Left kidney (tissue), 2 donors: ENCODE results near the gene CDC14A. TPM values are rescaled to one million over a fixed set of nuclear protein-coding genes. Genes with fewer than 3 reads are reported as not detected.

ENCODE experiments used
- DNase-seq: peaks from one replicate; pipeline ENCODE4 v3.0.0-alpha.2; 2013
- polyA plus RNA-seq: library from polyadenylated mRNA; unstranded; fragments of 120-200 nt; gene quantifications from one replicate; pipeline ENCODE4 v1.2.1, GENCODE V29; 2013; ENCODE audit not compliant: insufficient read length

The CDC14A gene
- polyA plus RNA-seq, 1 donor: 32.9 TPM

DNA sequence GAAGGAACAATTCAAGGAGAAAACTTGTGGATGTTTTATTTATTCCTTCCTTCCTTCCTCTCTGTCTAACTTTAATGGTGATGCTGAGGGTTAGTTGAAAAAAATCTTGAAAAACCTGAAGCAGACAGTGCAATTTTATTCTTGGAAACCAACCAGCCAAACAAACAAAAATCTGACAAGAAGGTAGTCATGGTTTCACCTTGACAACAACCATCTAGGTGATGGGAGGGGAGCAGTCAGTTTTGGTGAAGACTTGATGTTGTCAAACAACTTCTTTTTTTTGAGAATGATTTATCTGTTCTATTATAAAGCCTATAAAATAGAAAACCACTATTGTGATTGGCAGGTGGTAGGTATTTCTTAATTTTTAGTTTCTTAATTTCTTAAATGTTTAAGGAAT, 93.3 kb downstream of the CDC14A start:
- no peak for DNase-seq

DNA sequence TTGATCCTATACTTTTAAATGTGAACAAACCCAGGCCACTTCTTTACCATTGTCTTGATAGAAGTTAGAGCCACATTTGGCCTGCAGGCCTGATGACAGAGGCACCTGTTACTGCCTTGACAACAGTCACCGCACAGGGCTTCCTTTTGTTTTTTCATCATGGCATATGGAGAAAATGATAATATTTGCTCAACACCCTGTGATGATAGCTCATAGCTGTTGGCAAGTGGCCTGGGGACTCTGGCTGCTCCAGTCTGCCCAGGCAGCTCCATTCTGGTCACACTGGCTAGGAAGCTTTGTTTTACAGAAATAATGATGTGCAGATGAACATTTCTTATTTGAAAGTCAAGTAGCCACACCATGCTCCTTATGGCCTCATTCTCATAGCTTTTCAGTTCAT, 96.1 kb downstream of the CDC14A start:
- no peak for DNase-seq

DNA sequence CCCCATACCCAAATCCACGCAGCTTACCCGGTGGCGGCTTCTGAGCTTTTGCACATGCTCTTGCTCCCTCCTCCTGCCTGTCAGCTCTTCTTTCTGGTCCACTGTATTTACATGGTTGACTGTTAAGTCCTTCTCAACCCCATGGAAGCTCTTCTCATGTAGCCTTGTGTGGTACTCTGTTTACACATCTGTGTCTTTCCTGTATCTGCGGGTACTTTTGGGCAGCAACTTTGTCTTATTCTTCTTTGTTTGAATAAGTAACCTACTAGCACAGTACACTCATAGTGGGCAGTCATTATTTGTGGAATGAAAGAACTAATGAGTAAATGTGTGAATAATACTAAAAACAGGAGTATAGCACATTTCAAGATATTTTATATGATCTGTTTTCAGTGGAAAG, 97.2 kb downstream of the CDC14A start:
- no peak for DNase-seq

DNA sequence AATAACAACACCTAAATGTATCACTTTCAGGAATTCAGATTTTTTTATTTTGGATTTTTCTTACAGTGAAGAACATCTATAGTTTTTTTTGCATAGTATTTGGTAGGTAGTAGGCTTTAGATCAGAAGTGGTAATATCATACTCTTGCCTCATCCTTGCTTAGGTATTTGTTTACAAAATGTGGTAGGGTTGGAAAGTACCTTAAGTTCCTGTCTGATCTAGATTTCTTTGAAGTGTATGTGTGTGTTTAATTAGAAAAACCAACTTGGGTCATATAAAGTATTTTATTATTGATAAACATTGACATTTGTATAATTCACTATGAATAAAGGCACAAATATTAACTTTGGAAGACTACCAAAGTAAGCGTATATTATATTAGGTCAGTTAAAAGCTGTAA, 100.3 kb downstream of the CDC14A start:
- DNase-seq: no peak

DNA sequence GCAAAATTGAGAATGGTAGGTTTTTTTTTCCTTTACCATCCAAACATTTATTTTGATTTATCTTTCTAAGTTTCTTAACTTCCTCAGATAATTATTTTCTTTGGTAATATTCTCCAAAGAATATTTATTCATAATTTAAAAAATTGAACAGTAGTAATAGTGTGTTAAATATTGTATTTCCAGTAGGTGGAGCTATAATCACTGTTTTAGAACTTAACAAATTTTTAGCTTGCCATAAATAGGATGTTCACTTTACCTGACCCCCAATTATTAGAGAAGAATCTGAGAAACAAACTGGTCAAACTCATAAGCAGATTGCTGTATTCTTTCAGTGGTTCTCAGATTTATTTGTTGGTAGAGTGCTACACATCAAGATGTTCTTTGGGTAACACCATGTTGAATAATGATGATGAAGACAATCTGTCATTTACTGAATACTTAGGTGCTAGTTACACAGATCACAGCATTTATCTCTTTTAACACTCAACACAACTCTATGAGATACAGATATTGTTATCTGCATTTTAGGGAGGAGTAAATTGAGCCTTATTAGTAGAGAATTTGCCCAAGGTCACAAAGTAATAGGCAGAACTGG, 103.3 kb downstream of the CDC14A start:
- DNase-seq: no peak

DNA sequence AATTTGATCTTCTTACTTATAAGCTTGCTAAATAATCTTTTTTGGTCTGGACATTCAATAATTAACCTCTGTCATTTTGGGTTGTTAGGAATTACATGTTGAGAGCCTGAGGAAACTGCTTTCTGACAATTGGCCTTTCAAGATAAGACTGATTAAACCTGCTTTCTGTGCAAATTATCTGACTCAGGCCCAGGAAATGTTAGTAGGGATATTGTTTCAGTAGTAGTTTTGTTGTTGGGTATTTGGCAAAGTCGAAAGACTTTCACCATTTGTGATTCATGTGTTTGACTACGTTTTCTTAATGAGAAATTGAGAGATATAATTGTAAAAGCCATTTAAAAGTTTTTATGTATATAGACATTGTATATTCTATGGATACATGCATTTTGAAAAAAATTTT, 104.6 kb downstream of the CDC14A start:
- no peak for DNase-seq

DNA sequence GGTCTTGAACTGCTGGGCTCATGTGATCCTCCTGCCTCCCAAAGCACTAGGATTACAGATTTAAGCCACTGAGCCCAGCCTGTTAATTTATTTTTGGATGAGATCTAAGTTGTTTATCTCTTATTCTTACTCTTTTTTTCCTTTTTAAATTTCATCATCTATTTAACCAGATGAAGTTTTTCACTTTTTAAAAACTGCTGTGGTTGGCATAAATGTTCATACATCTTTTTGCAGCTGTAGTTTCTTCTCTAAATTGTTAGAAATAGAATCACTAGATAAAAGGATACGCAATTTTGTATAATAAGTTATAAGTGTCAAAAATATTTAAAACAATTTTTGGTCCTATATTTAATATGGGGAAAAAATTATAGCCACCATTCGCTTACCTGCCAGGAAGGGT, 105.4 kb downstream of the CDC14A start:
- no peak for DNase-seq

DNA sequence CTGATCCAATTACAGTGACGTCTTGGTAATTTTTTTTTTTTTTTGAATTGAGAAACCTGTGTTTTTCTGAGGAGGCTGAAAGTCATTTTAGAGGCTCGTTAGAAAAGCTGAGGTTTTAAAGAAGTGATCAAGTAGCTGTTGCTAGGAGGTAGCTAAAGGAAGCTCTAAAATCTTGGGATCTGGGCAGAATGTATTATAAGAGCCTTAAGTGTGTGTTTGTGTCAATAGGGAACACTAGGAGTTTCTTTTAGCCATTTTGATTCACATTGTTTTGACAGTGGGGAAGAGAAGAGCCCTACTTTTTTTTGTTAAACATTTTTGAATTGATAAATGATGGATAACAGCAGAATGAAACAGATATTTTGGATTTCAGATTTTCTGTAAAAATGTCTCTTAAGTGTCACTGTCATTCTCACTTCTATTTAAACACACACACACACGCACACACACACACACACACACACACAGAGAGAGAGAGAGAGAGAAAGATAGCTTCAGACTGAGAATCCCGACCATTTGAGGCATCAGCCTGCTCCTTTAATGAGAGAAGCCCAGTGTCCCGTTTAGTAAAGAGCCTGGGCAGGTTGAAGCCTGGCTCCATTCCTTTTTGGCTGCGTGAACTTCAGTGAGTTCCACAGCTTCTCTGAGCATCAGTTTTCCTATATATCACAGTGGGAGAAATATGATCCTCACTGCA, 106.5 kb downstream of the CDC14A start:
- DNase-seq: no peak

DNA sequence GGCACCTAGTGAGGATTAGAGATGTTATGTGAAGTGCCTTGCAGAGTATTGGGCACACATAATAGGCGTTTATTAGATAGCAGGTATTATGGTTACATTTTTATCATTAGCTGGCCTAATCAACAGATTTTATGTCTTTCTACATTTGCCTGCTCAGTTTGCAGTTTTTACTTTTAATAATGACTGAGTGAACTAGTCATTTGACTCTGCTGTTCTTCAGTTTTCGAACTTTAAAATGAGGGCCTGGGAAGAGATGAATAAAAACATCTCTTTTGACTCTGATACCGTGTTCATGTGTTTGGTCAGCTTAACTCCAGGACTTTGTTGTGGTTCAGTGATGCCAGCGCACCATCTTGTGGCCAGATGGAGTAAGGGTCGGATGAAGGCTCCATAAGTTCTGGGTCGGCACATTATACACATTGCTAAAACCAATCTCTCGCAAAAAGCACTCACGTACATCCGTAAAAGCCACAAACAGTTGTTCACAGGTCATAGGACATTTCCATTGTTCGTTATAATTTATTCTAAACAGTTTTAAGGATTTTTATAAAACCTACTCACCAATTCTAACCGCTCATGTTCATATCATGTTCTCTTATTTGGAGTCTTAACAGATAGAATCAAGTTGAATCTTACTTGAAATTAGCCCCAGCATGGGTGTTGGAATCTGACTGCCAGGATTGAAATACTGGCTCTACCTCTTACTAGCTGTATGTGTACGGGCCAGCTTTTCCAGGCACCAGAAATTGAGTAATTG, 107.2 kb downstream of the CDC14A start:
- peak; percentile 85 for DNase-seq

DNA sequence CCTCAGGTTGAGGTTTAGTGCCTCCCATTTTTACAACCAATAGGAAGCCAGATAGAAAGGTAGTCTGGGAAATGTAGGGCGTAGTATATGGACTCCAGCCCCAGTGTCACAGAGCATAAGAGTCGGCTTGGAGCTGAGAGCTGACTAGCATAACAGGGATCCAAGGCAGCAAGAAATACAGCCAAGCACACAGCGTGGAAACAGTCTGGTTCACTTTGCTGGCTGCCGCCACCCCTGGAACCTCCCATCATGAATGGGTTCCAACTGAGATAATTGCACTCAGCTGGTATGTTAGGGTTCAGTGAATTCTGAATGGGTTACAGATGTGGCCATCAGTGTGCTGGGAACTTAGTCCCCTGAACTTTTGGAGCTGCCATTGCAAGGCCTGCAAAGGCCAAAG, 108.9 kb downstream of the CDC14A start:
- no peak for DNase-seq

DNA sequence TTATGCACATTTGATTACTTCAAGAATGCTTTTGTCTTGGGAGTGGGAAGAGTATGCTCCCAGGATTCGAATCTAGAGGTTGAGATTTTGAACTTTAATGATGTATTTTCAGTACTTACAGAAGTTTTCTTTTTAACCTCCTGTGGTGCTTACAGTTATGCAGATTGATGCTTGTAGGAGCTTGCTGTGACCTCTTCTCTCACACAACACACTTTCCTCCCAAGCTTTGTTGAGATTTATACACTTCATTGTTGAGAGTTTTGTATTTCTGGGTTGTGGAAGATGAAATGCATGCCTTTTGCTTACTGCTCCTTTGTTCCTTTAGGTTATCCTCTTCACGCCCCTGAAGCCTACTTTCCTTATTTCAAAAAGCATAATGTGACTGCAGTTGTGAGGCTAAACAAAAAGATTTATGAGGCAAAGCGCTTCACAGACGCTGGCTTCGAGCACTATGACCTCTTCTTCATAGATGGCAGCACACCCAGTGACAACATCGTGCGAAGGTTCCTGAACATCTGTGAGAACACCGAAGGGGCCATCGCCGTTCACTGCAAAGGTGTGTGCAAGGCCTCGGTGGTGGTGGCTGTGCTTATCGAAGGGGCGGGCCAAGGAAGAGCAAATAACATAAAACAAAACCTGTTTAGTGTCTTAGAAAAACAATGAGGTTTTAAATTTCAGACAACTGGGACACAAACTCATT, 110.2 kb downstream of the CDC14A start:
- DNase-seq: no peak

DNA sequence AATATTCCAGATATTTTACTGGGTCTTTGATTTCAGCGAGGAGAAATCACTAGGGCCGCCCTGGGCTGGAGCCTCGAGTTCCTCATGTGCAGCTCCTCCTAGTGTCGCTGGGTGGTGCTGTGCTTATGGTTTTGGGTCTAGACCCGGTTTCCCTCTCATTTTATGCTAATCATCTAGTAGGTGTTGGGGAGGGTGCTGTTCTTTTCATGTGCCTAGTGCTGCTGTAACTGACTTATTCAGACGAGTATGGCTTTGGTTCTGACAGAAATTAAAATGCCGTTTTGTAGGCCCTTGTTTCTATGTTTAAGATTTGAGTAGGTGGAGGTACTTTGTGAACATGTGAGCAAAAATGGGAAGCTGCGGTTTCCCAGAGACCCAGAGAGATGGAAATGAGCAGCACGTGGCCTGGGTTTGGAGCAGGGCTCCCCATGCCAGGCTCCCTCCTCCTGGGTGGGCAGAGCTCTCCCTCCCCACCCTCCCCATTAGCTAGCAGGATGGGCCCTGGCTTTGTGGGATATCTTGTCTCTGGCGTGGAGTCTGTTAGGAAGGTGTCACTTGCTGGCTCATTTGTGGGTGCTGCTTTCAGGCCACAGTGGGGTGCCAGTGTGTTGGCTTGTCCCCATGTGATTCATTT, 111.6 kb downstream of the CDC14A start:
- peak; percentile 69 for DNase-seq

DNA sequence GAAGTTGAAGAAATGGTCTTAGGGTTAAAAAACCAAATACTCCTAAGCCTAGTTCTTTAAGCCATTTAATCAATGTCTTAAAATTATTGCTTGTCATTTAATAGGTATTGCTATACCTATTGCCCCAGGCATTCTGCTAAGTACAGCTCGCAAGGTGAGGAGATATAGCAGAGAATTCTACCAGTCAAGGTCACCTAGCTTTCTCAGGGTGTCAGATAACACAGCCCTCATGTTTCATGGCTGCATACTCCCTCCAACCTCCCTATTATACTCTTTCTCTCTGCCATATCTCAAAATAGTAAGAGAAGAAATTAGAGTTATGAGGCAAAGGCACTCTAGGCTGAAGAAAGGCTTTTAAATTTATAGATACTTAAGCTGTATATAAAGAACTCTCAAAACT, 117.3 kb downstream of the CDC14A start:
- no peak for DNase-seq

DNA sequence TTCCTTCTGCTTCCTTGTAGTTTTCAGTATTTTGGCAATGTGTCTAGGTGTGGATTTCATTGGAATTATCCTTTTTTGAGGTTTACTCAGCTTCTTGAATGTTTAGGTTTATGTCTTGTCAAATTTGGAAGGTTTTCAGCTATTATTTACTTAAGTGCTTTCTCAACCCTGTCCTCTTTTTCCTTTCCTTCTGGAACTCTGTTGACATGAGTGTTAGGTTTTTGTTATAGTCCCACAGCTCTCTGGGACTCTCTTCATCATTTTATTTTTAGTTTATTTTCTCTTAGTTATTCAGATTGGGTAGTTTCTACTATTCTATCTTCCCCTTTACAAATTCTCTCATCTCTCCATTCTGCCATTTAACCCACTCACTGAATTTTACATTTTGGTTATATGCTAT, 122.5 kb downstream of the CDC14A start:
- DNase-seq: no peak

DNA sequence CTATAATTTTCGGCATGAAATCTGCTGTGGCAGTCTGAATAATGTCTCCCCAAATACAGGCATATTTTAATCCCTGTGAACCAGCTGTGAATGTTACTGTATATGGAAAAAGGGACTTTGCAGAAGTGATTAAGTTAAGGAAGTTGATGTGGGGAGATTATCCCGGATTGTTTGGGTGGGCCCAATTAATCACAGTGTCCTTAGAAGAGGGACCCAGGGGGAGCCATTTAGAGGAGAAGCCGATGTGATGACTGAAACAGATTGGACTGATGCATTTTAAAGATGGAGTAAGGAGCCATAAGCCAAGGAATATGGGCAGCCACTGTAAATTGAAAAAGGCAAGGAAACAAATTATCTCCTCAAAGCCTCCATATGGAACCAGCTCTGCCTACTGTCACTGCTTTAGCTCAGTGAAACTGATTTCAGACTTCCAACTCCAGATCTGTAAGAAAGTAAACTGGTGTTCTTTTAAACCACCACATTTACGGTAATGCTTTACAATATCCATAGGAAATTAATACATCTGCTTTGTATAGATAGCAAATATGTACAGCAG, 124.5 kb downstream of the CDC14A start:
- no peak for DNase-seq

DNA sequence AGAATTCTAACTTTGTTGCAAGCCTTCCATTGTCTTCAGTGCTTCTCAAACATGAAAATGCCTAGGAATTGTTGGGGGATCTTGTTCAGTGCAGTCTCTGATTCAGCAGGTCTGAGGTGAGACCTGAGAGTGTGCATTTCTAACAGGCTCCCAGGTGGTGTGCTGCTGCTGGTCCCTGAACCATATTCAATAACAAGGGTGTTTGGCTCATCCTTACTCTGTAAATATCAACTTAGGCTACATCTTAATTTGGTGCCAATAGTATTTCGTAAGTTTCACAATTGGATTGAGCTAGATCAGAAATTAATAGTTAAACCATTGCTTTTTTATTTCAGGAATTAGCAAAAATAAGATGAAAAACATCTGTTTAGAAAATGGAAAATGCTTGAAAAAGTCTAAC, 126.5 kb downstream of the CDC14A start:
- DNase-seq: no peak

DNA sequence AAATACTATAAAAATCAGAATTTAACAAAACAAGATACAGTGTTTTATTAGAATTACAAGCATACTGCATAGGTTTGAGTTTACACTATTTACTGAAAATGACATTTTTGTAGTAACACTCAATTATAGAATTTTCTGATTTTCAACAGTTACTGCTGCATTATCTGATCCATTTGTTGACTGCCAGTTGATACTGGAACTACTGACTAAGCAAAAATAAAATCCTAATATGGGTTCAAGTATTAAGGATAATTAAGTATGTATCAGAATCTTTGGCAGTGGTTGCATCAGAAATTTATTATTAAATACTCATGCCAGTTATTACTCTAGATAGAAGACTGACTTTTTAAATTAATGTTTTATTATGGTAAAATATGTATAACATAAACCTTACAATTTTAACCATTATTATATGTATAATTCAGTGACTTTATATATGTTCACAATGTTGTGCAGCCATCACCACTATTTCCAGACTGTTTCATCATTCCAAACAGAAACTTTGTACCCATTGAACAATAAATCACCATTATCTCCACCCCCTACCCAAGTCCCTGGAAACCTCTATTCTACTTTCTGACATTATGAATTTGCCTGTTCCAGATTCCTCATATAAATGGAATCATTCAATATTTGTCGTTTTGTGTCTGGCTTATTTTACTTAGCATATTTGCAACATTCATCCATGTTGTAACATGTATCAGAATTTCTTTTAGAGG, 127.5 kb downstream of the CDC14A start:
- DNase-seq: no peak

DNA sequence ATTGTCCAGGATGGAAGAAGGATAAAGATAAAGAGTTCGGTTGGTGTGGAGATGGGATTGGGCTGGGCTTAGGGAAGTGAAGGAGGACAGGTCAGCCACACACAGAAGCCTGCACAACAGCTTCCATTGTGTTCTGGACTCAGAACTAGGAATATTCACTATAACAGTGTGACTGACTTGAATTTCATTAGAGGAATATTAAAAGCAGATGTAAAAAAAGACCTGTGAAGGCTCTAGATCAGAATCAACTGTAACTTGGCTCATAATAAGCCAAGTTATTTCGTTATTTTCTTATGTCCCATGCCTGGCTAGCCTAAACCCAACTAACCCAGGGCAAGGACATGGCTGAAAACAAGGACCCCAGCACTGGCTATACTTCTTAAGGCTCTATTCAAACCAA, 129.0 kb downstream of the CDC14A start:
- DNase-seq: no peak

DNA sequence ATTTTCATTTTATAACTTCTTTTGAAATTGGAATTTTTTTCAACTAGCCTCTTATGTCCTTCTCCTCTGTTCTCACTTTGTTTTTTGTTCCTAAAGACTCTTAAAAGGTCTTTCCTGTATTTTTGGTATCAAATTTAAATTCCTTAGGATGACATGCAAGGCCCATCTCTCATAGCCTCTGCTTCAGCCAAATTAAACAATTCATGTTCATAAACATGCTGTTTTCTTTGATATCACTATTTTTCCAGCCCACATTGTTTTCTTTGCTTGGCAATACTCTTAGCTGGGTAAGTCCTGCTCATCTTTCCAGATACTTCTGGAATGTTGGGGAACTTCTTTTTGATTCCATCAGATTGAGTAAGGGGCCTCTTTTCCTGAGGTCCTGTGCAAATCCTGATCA, 129.9 kb downstream of the CDC14A start:
- DNase-seq: no peak

DNA sequence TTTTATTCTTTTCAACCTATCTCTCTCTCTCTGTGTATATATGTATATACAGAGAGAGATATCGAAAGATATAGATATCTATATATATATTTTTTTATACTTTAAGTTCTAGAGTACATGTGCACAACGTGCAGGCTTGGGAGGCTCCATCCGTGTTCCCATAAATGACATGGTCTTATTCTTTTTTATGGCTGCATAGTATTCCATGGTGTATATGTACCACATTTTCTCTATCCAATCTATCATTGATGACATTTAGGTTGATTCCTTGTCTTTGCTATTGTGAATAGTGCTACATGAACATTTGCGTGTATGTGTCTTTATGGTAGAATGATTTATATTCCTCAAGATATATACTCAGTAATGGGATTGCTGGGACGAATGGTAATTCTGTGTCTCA, 130.4 kb downstream of the CDC14A start:
- no peak for DNase-seq

DNA sequence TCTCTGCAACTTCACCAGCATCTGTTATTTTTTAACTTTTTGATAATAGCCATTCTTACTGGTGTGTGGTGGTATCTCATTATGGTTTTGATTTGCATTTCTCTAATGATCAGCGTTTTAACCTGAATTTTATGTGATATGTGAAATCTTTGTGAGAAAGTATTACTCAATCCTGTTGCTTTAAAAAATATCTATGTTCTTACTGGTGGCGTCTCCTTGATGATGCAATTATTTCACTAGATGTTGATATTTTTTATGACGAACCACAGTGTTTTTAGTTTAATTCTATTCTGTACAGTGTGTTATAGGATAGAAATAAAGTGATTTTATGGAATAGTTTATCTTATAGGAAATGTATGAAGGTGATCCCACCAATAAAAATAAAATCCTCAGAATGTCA, 130.9 kb downstream of the CDC14A start:
- no peak for DNase-seq
